GM20000 (cell line): Measurements from ENCODE around the gene NAT10.

ENCODE experiments used
- DNase-seq: peaks from one replicate; pipeline ENCODE4 v3.0.0; 2012; ENCODE audit warnings: low spot score
- CTCF ChIP-seq: IDR thresholded peaks from 2 replicates; pipeline ENCODE4 v1.5.1; 2012; ENCODE audit warnings: mild to moderate bottlenecking, control low read depth; ENCODE audit errors: extremely low read depth, missing control alignments

NAT10 gene

GRCh38 chr11:34134765-34135164 is 29.3 kb downstream of the NAT10 start:
- no peak for TF ChIP-seq CTCF
- no peak for DNase-seq

- no peak for TF ChIP-seq CTCF
- no peak for DNase-seq
Measured at GRCh38 chr11:34135439-34135838, 30.0 kb downstream of the NAT10 start.

GRCh38 chr11:34136420-34136819 is 31.0 kb downstream of the NAT10 start:
- no peak for TF ChIP-seq CTCF
- no peak for DNase-seq

- no peak for DNase-seq
- no peak for TF ChIP-seq CTCF
Measured at GRCh38 chr11:34139346-34139745, 33.9 kb downstream of the NAT10 start.

- DNase-seq, result no peak
- no peak for TF ChIP-seq CTCF
Measured at GRCh38 chr11:34140149-34140548, 34.7 kb downstream of the NAT10 start.

GRCh38 chr11:34143048-34143447 is 37.6 kb downstream of the NAT10 start:
- no peak for TF ChIP-seq CTCF
- no peak for DNase-seq

- DNase-seq, result peak; percentile 74
Measured at GRCh38 chr11:34145073-34145472, 39.6 kb downstream of the NAT10 start.

More at GRCh38 chr11:34145073-34145472, 39.6 kb downstream of the NAT10 start:
- no peak for TF ChIP-seq CTCF
